SK-N-SH treated with all-trans-retinoic acid at 6 μM for 48 hours (cell line): ENCODE data around the gene CMKLR1.

Experiments
- ATAC-seq: fragments of 200-7000 bp; cut with Tn5 transposase; 3 replicates; pipeline ENCODE4 v1.9.1; 2020; ENCODE audit warnings: mild to moderate bottlenecking, moderate library complexity
- CSDC2 ChIP-seq: fragments of 250-450 bp; sonication (Bioruptor Pico); IDR thresholded peaks from 2 replicates; pipeline ENCODE4 v1.5.0; 2020; ENCODE audit warnings: mild to moderate bottlenecking, moderate library complexity
- CSRNP3 ChIP-seq: fragments of 250-450 bp; sonication (Bioruptor Pico); IDR thresholded peaks from 2 replicates; pipeline ENCODE4 v1.5.1; 2021; ENCODE audit warnings: mild to moderate bottlenecking, moderate library complexity
- ESRRG ChIP-seq: fragments of 250-450 bp; sonication (Bioruptor Pico); IDR thresholded peaks from 2 replicates; pipeline ENCODE4 v1.6.1; 2021; ENCODE audit warnings: mild to moderate bottlenecking
- GLIS3 ChIP-seq: fragments of 250-450 bp; sonication (Bioruptor Pico); IDR thresholded peaks from 2 replicates; pipeline ENCODE4 v1.5.0; 2020; ENCODE audit warnings: mild to moderate bottlenecking, moderate library complexity
- ISL1 ChIP-seq: fragments of 250-450 bp; sonication (Bioruptor Pico); IDR thresholded peaks from 2 replicates; pipeline ENCODE4 v2.1.2; 2022; ENCODE audit warnings: mild to moderate bottlenecking, moderate library complexity
- OSR1 ChIP-seq: fragments of 250-450 bp; sonication (Bioruptor Pico); IDR thresholded peaks from 2 replicates; pipeline ENCODE4 v1.8.0; 2022; ENCODE audit warnings: moderate library complexity, mild to moderate bottlenecking, inconsistent platforms
- PPARA ChIP-seq: fragments of 250-450 bp; sonication (Bioruptor Pico); IDR thresholded peaks from 2 replicates; pipeline ENCODE4 v1.5.0; 2020; ENCODE audit warnings: mild to moderate bottlenecking, borderline replicate concordance
- RARB ChIP-seq: fragments of 250-450 bp; sonication (Bioruptor Pico); IDR thresholded peaks from 2 replicates; pipeline ENCODE4 v1.8.0; 2021; ENCODE audit warnings: mild to moderate bottlenecking, moderate library complexity
- TSHZ2 ChIP-seq: fragments of 250-450 bp; sonication (Bioruptor Pico); IDR thresholded peaks from 2 replicates; pipeline ENCODE4 v1.5.0; 2020; ENCODE audit warnings: mild to moderate bottlenecking, moderate library complexity
- ZFP3 ChIP-seq: fragments of 250-450 bp; sonication (Bioruptor Pico); IDR thresholded peaks from 2 replicates; pipeline ENCODE4 v1.5.0; 2020; ENCODE audit warnings: mild to moderate bottlenecking, moderate library complexity
- ZNF565 ChIP-seq: fragments of 450-650 bp; formaldehyde crosslinking; conservative IDR thresholded peaks from 2 replicates; pipeline ENCODE4 v1.5.0; 2020; ENCODE audit warnings: low read depth, mild to moderate bottlenecking, moderate library complexity
- TF ChIP-seq, protein P1 (sequence below): fragments of 250-450 bp; sonication (Bioruptor Pico); IDR thresholded peaks from 2 replicates; pipeline ENCODE4 v1.8.0; 2021; ENCODE audit warnings: low read depth, mild to moderate bottlenecking, moderate library complexity, borderline replicate concordance
- TF ChIP-seq, protein P2 (sequence below): fragments of 250-450 bp; sonication (Bioruptor Pico); IDR thresholded peaks from 2 replicates; pipeline ENCODE4 v1.8.0; 2020; ENCODE audit warnings: mild to moderate bottlenecking, moderate library complexity, borderline replicate concordance

Gene CMKLR1

DNA sequence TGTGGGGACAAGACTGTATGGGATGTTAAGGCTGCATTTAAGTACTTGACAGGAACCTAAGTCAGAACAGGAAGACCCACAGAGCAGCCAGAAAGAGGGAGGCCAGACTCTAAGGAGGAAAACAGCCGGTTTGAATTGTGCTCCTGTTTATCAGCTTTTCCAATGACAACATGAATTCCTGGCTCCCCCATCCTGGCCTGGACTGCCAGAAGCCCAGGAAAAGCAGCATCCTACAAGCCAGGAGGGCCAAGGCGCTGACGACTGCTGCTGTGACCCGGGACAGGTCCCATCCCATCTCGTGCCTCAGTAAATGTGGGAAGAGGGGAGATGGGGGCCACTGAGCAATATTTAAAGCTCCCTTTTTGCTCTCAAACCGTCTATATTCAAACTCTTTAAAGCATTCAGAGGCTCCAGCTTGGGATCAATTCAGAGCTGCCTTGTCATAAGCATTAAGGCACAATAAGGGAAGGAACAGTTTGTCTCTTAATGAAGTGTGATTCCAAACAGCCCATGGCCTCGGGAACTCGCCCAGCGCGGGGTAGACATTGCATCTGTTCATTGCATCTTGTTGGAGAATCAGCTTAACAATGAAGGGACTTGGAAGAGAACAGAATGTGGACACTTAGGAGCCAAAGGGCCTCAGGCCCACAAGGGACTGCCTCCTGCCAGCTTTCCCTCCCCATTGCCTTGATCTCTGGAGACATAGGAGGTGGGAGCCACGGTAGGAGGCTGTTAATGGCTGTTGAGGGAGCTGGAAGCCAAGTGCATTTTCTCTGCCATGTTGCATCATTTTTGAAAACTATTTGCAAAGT, 49.6 kb downstream of the CMKLR1 start:
- no peak for TF ChIP-seq ESRRG (CRISPR knock-in tag)
- no peak for TF ChIP-seq RARB
- no peak for TF ChIP-seq ZNF565 (CRISPR knock-in tag)
- no peak for ATAC-seq

- ATAC-seq = no peak
- TF ChIP-seq ISL1 (no peak), ZFP3 (CRISPR knock-in tag) (no peak), OSR1 (CRISPR knock-in tag) (no peak), CSDC2 (CRISPR knock-in tag) (no peak), ZNF565 (CRISPR knock-in tag) (no peak), CSRNP3 (CRISPR knock-in tag) (no peak), PPARA (no peak), TSHZ2 (no peak)
- TF ChIP-seq, protein P1, sequence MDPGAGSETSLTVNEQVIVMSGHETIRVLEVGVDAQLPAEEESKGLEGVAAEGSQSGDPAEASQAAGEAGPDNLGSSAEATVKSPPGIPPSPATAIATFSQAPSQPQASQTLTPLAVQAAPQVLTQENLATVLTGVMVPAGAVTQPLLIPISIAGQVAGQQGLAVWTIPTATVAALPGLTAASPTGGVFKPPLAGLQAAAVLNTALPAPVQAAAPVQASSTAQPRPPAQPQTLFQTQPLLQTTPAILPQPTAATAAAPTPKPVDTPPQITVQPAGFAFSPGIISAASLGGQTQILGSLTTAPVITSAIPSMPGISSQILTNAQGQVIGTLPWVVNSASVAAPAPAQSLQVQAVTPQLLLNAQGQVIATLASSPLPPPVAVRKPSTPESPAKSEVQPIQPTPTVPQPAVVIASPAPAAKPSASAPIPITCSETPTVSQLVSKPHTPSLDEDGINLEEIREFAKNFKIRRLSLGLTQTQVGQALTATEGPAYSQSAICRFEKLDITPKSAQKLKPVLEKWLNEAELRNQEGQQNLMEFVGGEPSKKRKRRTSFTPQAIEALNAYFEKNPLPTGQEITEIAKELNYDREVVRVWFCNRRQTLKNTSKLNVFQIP = no peak
These were observed 51.9 kb downstream of the CMKLR1 start for GRCh38 chr12:108287227-108287626.

DNA sequence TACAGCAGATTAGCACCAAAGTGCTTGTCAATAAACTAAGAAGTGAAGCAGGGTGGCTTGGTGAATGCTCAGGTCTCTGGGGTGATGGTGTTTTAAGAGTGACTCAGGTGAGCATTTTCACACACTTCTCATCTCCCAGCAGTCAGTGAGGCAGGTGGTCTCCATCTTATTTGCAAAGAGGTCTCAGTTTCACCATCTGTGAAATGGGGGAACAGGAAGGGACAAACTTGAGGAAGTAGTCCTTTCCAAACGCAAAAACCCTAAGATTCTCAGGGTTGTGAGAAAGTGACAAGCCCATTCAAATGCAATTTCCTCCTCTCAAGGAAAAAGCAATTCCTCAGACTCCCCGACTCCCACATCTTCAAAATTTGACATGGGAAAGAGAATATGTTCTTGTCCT, 54.1 kb downstream of the CMKLR1 start:
- no peak for ATAC-seq
- TF ChIP-seq CSRNP3 (CRISPR knock-in tag) (no peak), TSHZ2 (no peak), ZNF565 (CRISPR knock-in tag) (no peak), GLIS3 (CRISPR knock-in tag) (no peak), ESRRG (CRISPR knock-in tag) (no peak), ZFP3 (CRISPR knock-in tag) (no peak), OSR1 (CRISPR knock-in tag) (no peak), CSDC2 (CRISPR knock-in tag) (no peak)
- TF ChIP-seq, protein P1 = no peak
- TF ChIP-seq, protein P2, sequence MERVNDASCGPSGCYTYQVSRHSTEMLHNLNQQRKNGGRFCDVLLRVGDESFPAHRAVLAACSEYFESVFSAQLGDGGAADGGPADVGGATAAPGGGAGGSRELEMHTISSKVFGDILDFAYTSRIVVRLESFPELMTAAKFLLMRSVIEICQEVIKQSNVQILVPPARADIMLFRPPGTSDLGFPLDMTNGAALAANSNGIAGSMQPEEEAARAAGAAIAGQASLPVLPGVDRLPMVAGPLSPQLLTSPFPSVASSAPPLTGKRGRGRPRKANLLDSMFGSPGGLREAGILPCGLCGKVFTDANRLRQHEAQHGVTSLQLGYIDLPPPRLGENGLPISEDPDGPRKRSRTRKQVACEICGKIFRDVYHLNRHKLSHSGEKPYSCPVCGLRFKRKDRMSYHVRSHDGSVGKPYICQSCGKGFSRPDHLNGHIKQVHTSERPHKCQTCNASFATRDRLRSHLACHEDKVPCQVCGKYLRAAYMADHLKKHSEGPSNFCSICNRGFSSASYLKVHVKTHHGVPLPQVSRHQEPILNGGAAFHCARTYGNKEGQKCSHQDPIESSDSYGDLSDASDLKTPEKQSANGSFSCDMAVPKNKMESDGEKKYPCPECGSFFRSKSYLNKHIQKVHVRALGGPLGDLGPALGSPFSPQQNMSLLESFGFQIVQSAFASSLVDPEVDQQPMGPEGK (CRISPR knock-in tag) = no peak
